H1 (cell line): ENCODE data around the gene CCNK. TPM values are rescaled to one million over a fixed set of nuclear protein-coding genes. Genes with fewer than 3 reads are reported as not detected.

ENCODE experiments used
- CTCF ChIA-PET: fragments of 300-600 bp; sonication (Branson Sonifier 250); formaldehyde crosslinking; loops from one replicate; lab custom pipeline; 2021; ENCODE audit not compliant: partially characterized antibody; lab: Charles Lee
- POLR2A ChIA-PET: fragments of 300-600 bp; sonication (Branson Sonifier 250); formaldehyde crosslinking; loops from one replicate; lab custom pipeline; 2021; ENCODE audit warnings: inconsistent platforms; ENCODE audit not compliant: partially characterized antibody; lab: Charles Lee
- DNase-seq, 2 experiments: peaks; one replicate each; pipeline versions ENCODE4 v3.0.0 to v3.0.0-alpha.2; 2010 to 2022; ENCODE audit warnings: low spot score in 2 of 2, low read depth in 1 of 2, mixed read lengths in 1 of 2
- FAIRE-seq: peaks from 2 replicates; lab custom pipeline; 2011; peaks lifted over from hg19 to GRCh38; lab: Jason Lieb, UNC
- H2AFZ ChIP-seq: 2 replicates; pipeline ENCODE4 v1.8.1; 2012; ENCODE audit warnings: low read length, inconsistent platforms
- H2AK5ac ChIP-seq: 2 replicates; pipeline ENCODE4 v1.6.1; 2013; ENCODE audit warnings: low read depth, low read length
- H2BK120ac ChIP-seq: replicated peaks from 2 replicates; pipeline ENCODE3; 2013; ENCODE audit warnings: low read depth, low read length, inconsistent platforms
- H2BK12ac ChIP-seq: 2 replicates; pipeline ENCODE4 v1.6.1; 2013; ENCODE audit warnings: low read depth, low read length
- H2BK15ac ChIP-seq: 2 replicates; pipeline ENCODE4 v1.6.1; 2013; ENCODE audit warnings: low read length
- H2BK20ac ChIP-seq: 2 replicates; pipeline ENCODE4 v1.6.1; 2013; ENCODE audit warnings: low read length
- H2BK5ac ChIP-seq: 2 replicates; pipeline ENCODE4 v1.6.1; 2013; ENCODE audit warnings: low read depth, low read length
- H3K14ac ChIP-seq: 2 replicates; pipeline ENCODE4 v1.6.1; 2013; ENCODE audit warnings: inconsistent platforms; ENCODE audit not compliant: insufficient read length
- H3K18ac ChIP-seq: 2 replicates; pipeline ENCODE4 v1.6.1; 2013; ENCODE audit warnings: low read length; ENCODE audit errors: extremely low read depth
- H3K23ac ChIP-seq: 2 replicates; pipeline ENCODE4 v1.6.1; 2013; ENCODE audit warnings: inconsistent platforms; ENCODE audit not compliant: insufficient read length
- H3K23me2 ChIP-seq: 2 replicates; pipeline ENCODE4 v1.6.1; 2013; ENCODE audit warnings: low read depth, low read length
- H3K27ac ChIP-seq: 2 replicates; pipeline ENCODE4 v1.6.1; 2011; ENCODE audit warnings: low read depth, low read length, inconsistent platforms
- H3K27me3 ChIP-seq, 4 experiments: replicated peaks in 1 of 4; 1 replicate in 1 of 4; 2 replicates in 3 of 4; pipeline versions ENCODE4 v1.6.1 to v1.8.1; 2011 to 2013; ENCODE audit warnings: low read length in 3 of 4, mild to moderate bottlenecking in 3 of 4, inconsistent platforms in 2 of 4, mixed read lengths in 2 of 4, moderate library complexity in 1 of 4; ENCODE audit not compliant: control insufficient read depth in 3 of 4, insufficient read depth in 3 of 4; ENCODE audit errors: extremely low read depth in 1 of 4
- H3K36me3 ChIP-seq, 4 experiments: 2 replicates each; pipeline versions ENCODE4 v1.6.1 to v1.8.1; 2011 to 2013; ENCODE audit warnings: mild to moderate bottlenecking in 4 of 4, low read length in 3 of 4, moderate library complexity in 2 of 4, control low read depth in 1 of 4, inconsistent platforms in 1 of 4; ENCODE audit not compliant: insufficient read depth in 4 of 4, control insufficient read depth in 2 of 4
- H3K4ac ChIP-seq: replicated peaks from 2 replicates; pipeline ENCODE3; 2013; ENCODE audit warnings: low read length, low read depth, mixed read lengths, inconsistent platforms; ENCODE audit not compliant: insufficient read length
- H3K4me1 ChIP-seq, 4 experiments: replicated peaks in 1 of 4; 1 replicate in 1 of 4; 2 replicates in 3 of 4; pipeline versions ENCODE4 v1.6.1 to v1.8.1; 2011 to 2013; ENCODE audit warnings: low read length in 3 of 4, inconsistent platforms in 2 of 4, mixed read lengths in 1 of 4; ENCODE audit not compliant: insufficient read depth in 4 of 4, control insufficient read depth in 3 of 4
- H3K4me2 ChIP-seq, 2 experiments: 2 replicates each; pipeline versions ENCODE4 v1.6.1 to v1.8.1; 2011 to 2013; ENCODE audit warnings: low read depth in 2 of 2, low read length in 2 of 2, control low read depth in 1 of 2, inconsistent platforms in 1 of 2, mild to moderate bottlenecking in 1 of 2; ENCODE audit not compliant: insufficient read depth in 1 of 2
- H3K4me3 ChIP-seq, 4 experiments: fragments of 200-600, 300-600 bp in 1 of 4; sonication (generic), shearing (Covaris generic), sonication (Bioruptor Twin) in 1 of 4; 2 replicates each; pipeline versions ENCODE4 v1.5.1 to v1.8.1; 2011 to 2016; ENCODE audit warnings: low read length in 4 of 4, low read depth in 3 of 4, control low read depth in 2 of 4, inconsistent platforms in 2 of 4, mild to moderate bottlenecking in 2 of 4, mixed read lengths in 1 of 4, moderate library complexity in 1 of 4; ENCODE audit not compliant: insufficient read depth in 2 of 4; ENCODE audit errors: extremely low read depth in 1 of 4
- H3K56ac ChIP-seq: replicated peaks from 2 replicates; pipeline ENCODE3; 2013; ENCODE audit warnings: low read depth, mild to moderate bottlenecking, mixed read lengths, low read length, inconsistent platforms; ENCODE audit not compliant: insufficient read length
- H3K79me1 ChIP-seq: 2 replicates; pipeline ENCODE4 v1.6.1; 2013; ENCODE audit warnings: low read depth, low read length, control low read depth
- H3K79me2 ChIP-seq, 2 experiments: 2 replicates each; pipeline versions ENCODE4 v1.6.1 to v1.8.1; 2012 to 2013; ENCODE audit warnings: low read length in 2 of 2, mild to moderate bottlenecking in 2 of 2, inconsistent platforms in 1 of 2; ENCODE audit not compliant: insufficient read depth in 2 of 2, control insufficient read depth in 1 of 2
- H3K9ac ChIP-seq, 4 experiments: replicated peaks in 1 of 4; 1 replicate in 1 of 4; 2 replicates in 3 of 4; pipeline versions ENCODE4 v1.6.1 to v1.8.1; 2011 to 2013; ENCODE audit warnings: low read depth in 3 of 4, low read length in 3 of 4, control low read depth in 2 of 4, mild to moderate bottlenecking in 2 of 4, moderate library complexity in 2 of 4, inconsistent platforms in 1 of 4; ENCODE audit errors: extremely low read depth in 1 of 4
- H3K9me3 ChIP-seq, 2 experiments: 2 replicates each; pipeline versions ENCODE4 v1.6.1 to v1.8.1; 2012 to 2013; ENCODE audit warnings: mild to moderate bottlenecking in 2 of 2, moderate library complexity in 2 of 2, control low read depth in 1 of 2, inconsistent platforms in 1 of 2, low read depth in 1 of 2, low read length in 1 of 2, mixed read lengths in 1 of 2; ENCODE audit not compliant: insufficient read depth in 2 of 2
- H4K20me1 ChIP-seq, 2 experiments: replicated peaks in 1 of 2; 2 replicates each; pipeline versions ENCODE3 to v1.8.1; 2011 to 2013; ENCODE audit warnings: inconsistent platforms in 2 of 2, low read length in 2 of 2, mild to moderate bottlenecking in 1 of 2; ENCODE audit not compliant: insufficient read depth in 2 of 2, control insufficient read depth in 1 of 2
- H4K5ac ChIP-seq: 2 replicates; pipeline ENCODE4 v1.6.1; 2013; ENCODE audit warnings: low read length, low read depth, mixed read lengths, inconsistent platforms; ENCODE audit not compliant: insufficient read length
- H4K8ac ChIP-seq: 2 replicates; pipeline ENCODE4 v1.8.0; 2013; ENCODE audit warnings: mild to moderate bottlenecking, moderate library complexity, low read length, inconsistent platforms; ENCODE audit not compliant: insufficient read depth; ENCODE audit errors: extremely low read depth
- H4K91ac ChIP-seq: replicated peaks from 2 replicates; pipeline ENCODE3; 2013; ENCODE audit warnings: low read length, mixed read lengths, inconsistent platforms; ENCODE audit not compliant: insufficient read length
- ASH2L ChIP-seq: fragments of 200-600, 300-600 bp; sonication (generic); IDR thresholded peaks from one replicate; pipeline ENCODE4 v1.7.1; 2017; ENCODE audit warnings: low read length
- CBX8 ChIP-seq: fragments of 300-800, 300-1000 bp; sonication (generic); IDR thresholded peaks from 2 replicates; pipeline ENCODE4 v1.7.1; 2016; ENCODE audit warnings: low read depth, low read length, borderline replicate concordance
- EZH2 ChIP-seq: fragments of 200-600 bp; sonication (generic); IDR thresholded peaks from 2 replicates; pipeline ENCODE4 v1.7.1; 2012; ENCODE audit warnings: low read depth, mild to moderate bottlenecking, moderate library complexity, low read length, inconsistent platforms; ENCODE audit not compliant: severe bottlenecking
- GABPA ChIP-seq: IDR thresholded peaks from 2 replicates; pipeline ENCODE4 v1.6.1; 2011; ENCODE audit warnings: mild to moderate bottlenecking, low read length, moderate library complexity, borderline replicate concordance; ENCODE audit not compliant: insufficient read depth
- MAX ChIP-seq: IDR thresholded peaks from 2 replicates; pipeline ENCODE4 v1.6.1; 2012; ENCODE audit warnings: inconsistent platforms
- RAD21 ChIP-seq, 2 experiments: IDR thresholded peaks in 1 of 2; conservative IDR thresholded peaks in 1 of 2; 2 replicates each; pipeline ENCODE4 v1.6.1; 2011; ENCODE audit warnings: low read depth in 2 of 2, low read length in 2 of 2, improper control_type of control experiment in 1 of 2, inconsistent platforms in 1 of 2, mild to moderate bottlenecking in 1 of 2, moderate library complexity in 1 of 2
- RBBP5 ChIP-seq: IDR thresholded peaks from 2 replicates; pipeline ENCODE4 v1.7.1; 2012; ENCODE audit warnings: low read depth, mild to moderate bottlenecking, inconsistent platforms, low read length, moderate library complexity, borderline replicate concordance
- SIX5 ChIP-seq: IDR thresholded peaks from 2 replicates; pipeline ENCODE4 v1.6.1; 2011; ENCODE audit warnings: mild to moderate bottlenecking, low read depth, low read length
- TAF7 ChIP-seq: optimal IDR thresholded peaks from 2 replicates; pipeline ENCODE3; 2011; ENCODE audit warnings: low read depth, mild to moderate bottlenecking, inconsistent platforms, low read length, moderate library complexity, borderline replicate concordance
- YY1 ChIP-seq: IDR thresholded peaks from 2 replicates; pipeline ENCODE4 v1.6.1; 2011; ENCODE audit warnings: low read depth, mild to moderate bottlenecking, low read length
- WGBS, 2 experiments: shearing (Covaris generic) in 1 of 2; methylation state at CpG; one replicate each; pipeline versions ENCODE4 v1.1.6 to v1.1.7; 2013 to 2015; ENCODE audit warnings: low lambda C conversion rate in 2 of 2, mixed read lengths in 2 of 2, inconsistent platforms in 1 of 2, low coverage in 1 of 2, missing lambda C conversion rate in 1 of 2; ENCODE audit not compliant: insufficient replicate concordance in 2 of 2, insufficient coverage in 1 of 2, insufficient read length in 1 of 2; ENCODE audit errors: extremely low coverage in 1 of 2, missing lambda C conversion rate in 1 of 2; 5-methylcytosine and 5-hydroxymethylcytosine counted together
- polyA plus RNA-seq, 7 experiments: library from polyadenylated mRNA; depleted of rRNA in 3 of 7; stranded (reverse) in 5 of 7; unstranded in 2 of 7; fragments of >200 nt in 5 of 7; fragments of 200-250 nt in 2 of 7; gene quantifications; 1 replicate in 5 of 7; 2 replicates in 1 of 7; 4 replicates in 1 of 7; pipeline versions ENCODE4 v1.2.1 to v1.2.3, GENCODE V29; 2011 to 2013; ENCODE audit warnings: missing spikeins in 2 of 7, mixed read lengths in 2 of 7
- total RNA-seq: library from RNA; stranded (reverse); fragmentation: NEBNext Ultra II Directional; extraction: Animal tissue kit (Norgen Biotek cat#: 25700); gene quantifications from 2 replicates; pipeline ENCODE4 v1.2.1, GENCODE V29; 2021

CCNK gene
- total and polyA plus RNA-seq, 2 of the 8 experiments (the other 6 are each of a cell fraction or from before 2014, with no cell fraction given), result 10.7 to 82.7 TPM

- peak overlapping the region; percentile 99; the same call in 1 of the 2 replicates for H2AK5ac ChIP-seq
- peak overlapping the region; percentile 69 for H2BK120ac ChIP-seq
- FAIRE-seq, result no peak
- H3K79me2 ChIP-seq, result peaks cover 0 to 56% of the 10 kb centered on the region in 2 experiments; a peak in 2 of 4 replicates
- peaks cover 8 to 28% of the 10 kb centered on the region in 2 experiments for H4K20me1 ChIP-seq
- no peak overlapping the region for H3K4me3 ChIP-seq
- H2BK5ac ChIP-seq, result peak overlapping the region; percentile 92; the same call in 1 of the 2 replicates
- peaks cover 36% of the 10 kb centered on the region for H3K79me1 ChIP-seq
- 0 out of 2 replicates have a peak overlapping the region, but pooled peaks have one; percentile 60 for H2BK12ac ChIP-seq
- peaks cover 0 to 51% (median 35%) of the 10 kb centered on the region in 4 experiments; a peak in 6 of 7 replicates for H3K4me1 ChIP-seq
- no peak overlapping the region for H2BK20ac ChIP-seq
- H4K8ac ChIP-seq, result peak overlapping the region; percentile 11; the same call in 1 of the 2 replicates
- POLR2A ChIA-PET, result interaction anchor here (0.7 to 1.7 kb wide), 5 partner anchors 12 to 42 kb away, joined by 3 to 5 read pairs (median 3); partner anchors contain the start of gene CCDC85C
- no peak overlapping the region; the same call in 1 of the 2 replicates for H3K27ac ChIP-seq
- H3K9ac ChIP-seq, result no peak overlapping the region
- H3K23ac ChIP-seq, result no peak overlapping the region
- H4K91ac ChIP-seq, result peak overlapping the region; percentile 35
- peak overlapping the region; percentile 92; the same call in 1 of the 2 replicates for H2BK15ac ChIP-seq
- CTCF ChIA-PET, result interaction anchor here (0.6 to 3.2 kb wide), 7 partner anchors 13 to 87 kb away, joined by 3 to 28 read pairs (median 4); no protein-coding TSS in a partner anchor
- H3K27me3 ChIP-seq, result no peaks in the 10 kb centered on the region
- peak overlapping the region; percentile 71 for H3K18ac ChIP-seq
- H2AFZ ChIP-seq, result no peak overlapping the region
- WGBS, 2 experiments, result 84% methylated on average over 15 of the region's 15 CpGs; no CpG with 5 or more reads in 1 of the 2 experiments
- no peak for DNase-seq
- H3K14ac ChIP-seq, result no peak overlapping the region
- H3K4me2 ChIP-seq, result no peak overlapping the region
- H3K9me3 ChIP-seq, result no peaks in the 10 kb centered on the region
- no peak overlapping the region for H4K5ac ChIP-seq
- H3K56ac ChIP-seq, result no peak overlapping the region
- no peaks in the 10 kb centered on the region for H3K36me3 ChIP-seq
- H3K4ac ChIP-seq, result peak overlapping the region; percentile 19
- 0 out of 2 replicates have a peak, but pooled peaks cover 2% of the 10 kb centered on the region for H3K23me2 ChIP-seq
- TF ChIP-seq RAD21 (IDR thresholded peaks at IDR 0.05 in 1 of 2, conservative IDR thresholded peaks at IDR 0.05 in 1 of 2; ENCODE audit: low read depth in 2 of 2, low read length in 2 of 2) (no peak), MAX (no peak), SIX5 (no peak), GABPA (no peak), EZH2 (no peak), RBBP5 (no peak), TAF7 (no peak), ASH2L (no peak), CBX8 (no peak), YY1 (no peak)
Observed at GRCh38 chr14:99560922-99561683, 79.9 kb downstream of the CCNK start.
